K562 (cell line): Measurements from ENCODE around the gene POLR3GL. TPM values are rescaled to one million over a fixed set of nuclear protein-coding genes. Genes with fewer than 3 reads are reported as not detected.
"Not testable (repeated sequence)": the region's sequence is repeated elsewhere in the genome, so short reads cannot be mapped to it uniquely, and the experiment has no call there.

Experiments
- AFF1 ChIP-seq, 2 experiments: fragments of 450-650 bp; IDR thresholded peaks; 2 replicates each; pipeline ENCODE4 v1.6.1; 2018; ENCODE audit warnings: mild to moderate bottlenecking in 2 of 2, low read depth in 1 of 2; ENCODE audit not compliant: partially characterized antibody in 2 of 2
- CTBP1 ChIP-seq: fragments of 450-650 bp; IDR thresholded peaks from 2 replicates; pipeline ENCODE4 v1.6.1; 2016; ENCODE audit warnings: borderline replicate concordance
- ELF4 ChIP-seq: fragments of 450-650 bp; formaldehyde crosslinking; IDR thresholded peaks from 2 replicates; pipeline ENCODE4 v1.4.0; 2022; ENCODE audit warnings: missing genetic modification characterization
- ETV1 ChIP-seq: fragments of 450-650 bp; conservative IDR thresholded peaks from 2 replicates; pipeline ENCODE4 v1.6.1; 2016; ENCODE audit warnings: missing genetic modification characterization, control low read depth, low read depth, missing compliant biosample characterization
- KLF16 ChIP-seq: IDR thresholded peaks from 2 replicates; pipeline ENCODE4 v1.6.1; 2016; ENCODE audit warnings: antibody characterized with exemption
- MXI1 ChIP-seq: IDR thresholded peaks from 2 replicates; pipeline ENCODE4 v1.6.1; 2011; ENCODE audit warnings: low read depth, mild to moderate bottlenecking, improper control_type of control experiment, low read length
- NKRF ChIP-seq: fragments of 450-650 bp; IDR thresholded peaks from 2 replicates; pipeline ENCODE4 v1.6.1; 2016; ENCODE audit warnings: borderline replicate concordance
- NR2C1 ChIP-seq, 2 experiments: fragments of 450-650 bp; IDR thresholded peaks; 2 replicates each; pipeline ENCODE4 v1.6.1; 2017; ENCODE audit warnings: mild to moderate bottlenecking in 2 of 2, antibody characterized with exemption in 1 of 2, inconsistent platforms in 1 of 2, missing compliant biosample characterization in 1 of 2, missing genetic modification characterization in 1 of 2
- NRF1 ChIP-seq, 2 experiments: fragments of 450-650 bp; IDR thresholded peaks in 1 of 2; conservative IDR thresholded peaks in 1 of 2; 2 replicates each; pipeline ENCODE4 v1.6.1; 2014; ENCODE audit warnings: mild to moderate bottlenecking in 2 of 2
- ZBTB11 ChIP-seq, 3 experiments: fragments of 200-800 bp in 1 of 3; fragments of 250-450 bp in 1 of 3; fragments of 450-650 bp in 1 of 3; sonication (Bioruptor Pico) in 1 of 3; sonication (Bioruptor generic) in 1 of 3; formaldehyde crosslinking in 1 of 3; IDR thresholded peaks; 2 replicates each; pipeline versions ENCODE4 v1.6.1 to v1.8.0; 2016 to 2022; ENCODE audit warnings: mild to moderate bottlenecking in 2 of 3, missing genetic modification characterization in 2 of 3, missing compliant biosample characterization in 1 of 3, moderate library complexity in 1 of 3
- ZNF511 ChIP-seq: sonication (generic); formaldehyde crosslinking; IDR thresholded peaks from 2 replicates; pipeline ENCODE4 v1.8.0; 2022; ENCODE audit warnings: mild to moderate bottlenecking, missing genetic modification reagents
- ZNF766 ChIP-seq: fragments of 200-800 bp; sonication (Bioruptor generic); conservative IDR thresholded peaks from 2 replicates; pipeline ENCODE4 v1.6.1; 2016; ENCODE audit warnings: missing genetic modification characterization, missing compliant biosample characterization
- polyA plus RNA-seq, 8 experiments: library from polyadenylated mRNA; depleted of rRNA in 4 of 8; stranded (reverse) in 5 of 8; unstranded in 3 of 8; fragments of >200 nt; fragmentation: Nextera tagmentation in 2 of 8; fragmentation: Illumina TruSeq in 1 of 8; extraction: Ambion mirVana in 2 of 8; extraction: Trizol in 1 of 8; gene quantifications; 2 replicates each; pipeline versions ENCODE4 v1.2.1 to v1.2.3, GENCODE V29; 2011 to 2014; ENCODE audit warnings: inconsistent platforms in 1 of 8, missing spikeins in 1 of 8
- total RNA-seq, 7 experiments: library from RNA; depleted of rRNA in 6 of 7; stranded (reverse); fragments of >200 nt in 6 of 7; fragmentation: Illumina TruSeq in 2 of 7; extraction: Trizol in 2 of 7; gene quantifications; 2 replicates each; pipeline versions ENCODE4 v1.2.1 to v1.2.3, GENCODE V29; 2011 to 2021; ENCODE audit warnings: low replicate concordance in 1 of 7

The POLR3GL gene
- total and polyA plus RNA-seq, 9 of the 15 experiments (the other 6 are each of a cell fraction or from before 2014, with no cell fraction given): 14.6 to 48.4 (median 38.2) TPM

- TF ChIP-seq KLF16 (peak; percentile 93), MXI1 (peak; percentile 49; the same call in 1 of the 2 replicates), ELF4 (CRISPR knock-in tag) (peak; percentile 83; the same call in 1 of the 2 replicates), ETV1 (tag) (peak; percentile 79), ZNF766 (peak; percentile 82), ZBTB11 (CRISPR knock-in tag; IDR thresholded peaks at IDR 0.05) (peak in 1 of 3 experiments; percentile 68; a peak in 2 of 6 replicates), ZNF511 (CRISPR knock-in tag) (peak; percentile 17; the same call in 1 of the 2 replicates), CTBP1 (peak; percentile 99), NKRF (peak; percentile 46; the same call in 1 of the 2 replicates), NRF1 (conservative IDR thresholded peaks at IDR 0.05 in 1 of 2, IDR thresholded peaks at IDR 0.05 in 1 of 2) (peak; percentile 8 to 37; a peak in 1 of 4 replicates), AFF1 (IDR thresholded peaks at IDR 0.05; ENCODE audit: low read depth in 1 of 2, partially characterized antibody in 2 of 2) (peak in 1 of 2 experiments; percentile 88), NR2C1 (tag; IDR thresholded peaks at IDR 0.05) (peak; percentile 61)
- not testable (repeated sequence) for TF ChIP-seq NR2C1 (IDR thresholded peaks at IDR 0.05)
Observed at GRCh38 chr1:145932522-145933009, 31.9 kb upstream of the POLR3GL start (continued).
